K562 (cell line): ENCODE data around the gene EIF1B. TPM values are rescaled to one million over a fixed set of nuclear protein-coding genes. Genes with fewer than 3 reads are reported as not detected.

Source experiments
- BACH1 ChIP-seq: fragments of 200-800 bp; sonication (Bioruptor generic); IDR thresholded peaks from 2 replicates; pipeline ENCODE4 v1.6.1; 2016; ENCODE audit warnings: missing genetic modification characterization, missing compliant biosample characterization
- CBFA2T3 ChIP-seq: fragments of 450-650 bp; IDR thresholded peaks from 2 replicates; pipeline ENCODE4 v1.6.1; 2017
- HNRNPK ChIP-seq: fragments of 200-400 bp; formaldehyde crosslinking; IDR thresholded peaks from one replicate; pipeline ENCODE4 v1.6.1; 2018; ENCODE audit warnings: mild to moderate bottlenecking, low read depth, low read length; ENCODE audit not compliant: poor library complexity, severe bottlenecking
- KLF6 ChIP-seq: fragments of 250-450 bp; sonication (Bioruptor Pico); IDR thresholded peaks from 2 replicates; pipeline ENCODE4 v1.4.0; 2020; ENCODE audit warnings: mild to moderate bottlenecking, moderate library complexity, borderline replicate concordance
- SMAD1 ChIP-seq: fragments of 150-350 bp; IDR thresholded peaks from 2 replicates; pipeline ENCODE4 v1.6.1; 2014; ENCODE audit warnings: low read length, low read depth; ENCODE audit not compliant: partially characterized antibody
- ZNF592 ChIP-seq: fragments of 450-650 bp; IDR thresholded peaks from 2 replicates; pipeline ENCODE4 v1.6.1; 2017; ENCODE audit warnings: antibody characterized with exemption, mild to moderate bottlenecking
- polyA plus RNA-seq, 8 experiments: library from polyadenylated mRNA; depleted of rRNA in 4 of 8; stranded (reverse) in 5 of 8; unstranded in 3 of 8; fragments of >200 nt; fragmentation: Nextera tagmentation in 2 of 8; fragmentation: Illumina TruSeq in 1 of 8; extraction: Ambion mirVana in 2 of 8; extraction: Trizol in 1 of 8; gene quantifications; 2 replicates each; pipeline versions ENCODE4 v1.2.1 to v1.2.3, GENCODE V29; 2011 to 2014; ENCODE audit warnings: inconsistent platforms in 1 of 8, missing spikeins in 1 of 8
- total RNA-seq, 7 experiments: library from RNA; depleted of rRNA in 6 of 7; stranded (reverse); fragments of >200 nt in 6 of 7; fragmentation: Illumina TruSeq in 2 of 7; extraction: Trizol in 2 of 7; gene quantifications; 2 replicates each; pipeline versions ENCODE4 v1.2.1 to v1.2.3, GENCODE V29; 2011 to 2021; ENCODE audit warnings: low replicate concordance in 1 of 7
- TF ChIP-seq, protein P1 (sequence below), 2 experiments: fragments of 450-650 bp; formaldehyde crosslinking in 1 of 2; IDR thresholded peaks; 2 replicates each; pipeline versions ENCODE4 v1.4.0 to v1.6.1; 2014 to 2020; ENCODE audit warnings: mild to moderate bottlenecking in 2 of 2, borderline replicate concordance in 1 of 2, low read depth in 1 of 2
- TF ChIP-seq, protein P2 (sequence below), 2 experiments: fragments of 450-650 bp in 1 of 2; IDR thresholded peaks; 2 replicates each; pipeline ENCODE4 v1.6.1; 2011 to 2017; ENCODE audit warnings: low read depth in 2 of 2, antibody characterized with exemption in 1 of 2, borderline replicate concordance in 1 of 2, low read length in 1 of 2, mild to moderate bottlenecking in 1 of 2, mixed read lengths in 1 of 2; ENCODE audit not compliant: control insufficient read depth in 1 of 2
- TF ChIP-seq, protein P3 (sequence below): fragments of 450-650 bp; formaldehyde crosslinking; IDR thresholded peaks from 2 replicates; pipeline ENCODE4 v1.4.0; 2022; ENCODE audit warnings: mild to moderate bottlenecking, moderate library complexity

Gene EIF1B
- total and polyA plus RNA-seq, 9 of the 15 experiments (the other 6 are each of a cell fraction or from before 2014, with no cell fraction given), result 18.1 to 184 (median 78.9) TPM

DNA sequence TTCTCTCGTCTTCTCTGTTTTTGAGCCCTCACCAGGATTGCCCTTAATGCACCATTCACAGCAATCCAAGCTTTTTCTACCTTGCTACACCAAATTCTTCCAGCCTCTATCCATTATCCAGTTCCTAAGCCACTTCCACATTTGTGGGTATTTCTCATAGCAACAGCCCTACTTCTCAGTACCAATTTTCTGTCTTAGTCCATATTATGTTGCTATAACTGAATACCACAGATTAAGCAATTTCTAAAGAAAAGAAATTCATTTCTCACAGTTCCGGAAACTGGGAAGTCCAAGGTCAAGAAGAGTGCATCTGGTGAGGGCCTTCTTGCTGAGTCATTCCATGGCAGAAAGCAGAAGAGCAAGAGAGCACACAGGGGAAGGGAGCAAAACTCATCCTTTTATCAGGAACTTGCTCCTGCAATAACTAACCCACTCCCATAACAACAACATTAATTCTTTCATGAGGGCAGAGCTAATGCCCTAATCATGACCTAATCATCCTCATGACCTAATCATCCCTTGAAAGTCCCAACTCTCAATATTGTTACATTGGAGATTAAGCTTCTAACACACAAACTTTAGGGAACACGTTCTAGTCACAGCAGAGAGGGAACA lies 9.7 kb upstream of the EIF1B start (continued):
- peak; percentile 98 for TF ChIP-seq BACH1 (tag)
- TF ChIP-seq, protein P1, sequence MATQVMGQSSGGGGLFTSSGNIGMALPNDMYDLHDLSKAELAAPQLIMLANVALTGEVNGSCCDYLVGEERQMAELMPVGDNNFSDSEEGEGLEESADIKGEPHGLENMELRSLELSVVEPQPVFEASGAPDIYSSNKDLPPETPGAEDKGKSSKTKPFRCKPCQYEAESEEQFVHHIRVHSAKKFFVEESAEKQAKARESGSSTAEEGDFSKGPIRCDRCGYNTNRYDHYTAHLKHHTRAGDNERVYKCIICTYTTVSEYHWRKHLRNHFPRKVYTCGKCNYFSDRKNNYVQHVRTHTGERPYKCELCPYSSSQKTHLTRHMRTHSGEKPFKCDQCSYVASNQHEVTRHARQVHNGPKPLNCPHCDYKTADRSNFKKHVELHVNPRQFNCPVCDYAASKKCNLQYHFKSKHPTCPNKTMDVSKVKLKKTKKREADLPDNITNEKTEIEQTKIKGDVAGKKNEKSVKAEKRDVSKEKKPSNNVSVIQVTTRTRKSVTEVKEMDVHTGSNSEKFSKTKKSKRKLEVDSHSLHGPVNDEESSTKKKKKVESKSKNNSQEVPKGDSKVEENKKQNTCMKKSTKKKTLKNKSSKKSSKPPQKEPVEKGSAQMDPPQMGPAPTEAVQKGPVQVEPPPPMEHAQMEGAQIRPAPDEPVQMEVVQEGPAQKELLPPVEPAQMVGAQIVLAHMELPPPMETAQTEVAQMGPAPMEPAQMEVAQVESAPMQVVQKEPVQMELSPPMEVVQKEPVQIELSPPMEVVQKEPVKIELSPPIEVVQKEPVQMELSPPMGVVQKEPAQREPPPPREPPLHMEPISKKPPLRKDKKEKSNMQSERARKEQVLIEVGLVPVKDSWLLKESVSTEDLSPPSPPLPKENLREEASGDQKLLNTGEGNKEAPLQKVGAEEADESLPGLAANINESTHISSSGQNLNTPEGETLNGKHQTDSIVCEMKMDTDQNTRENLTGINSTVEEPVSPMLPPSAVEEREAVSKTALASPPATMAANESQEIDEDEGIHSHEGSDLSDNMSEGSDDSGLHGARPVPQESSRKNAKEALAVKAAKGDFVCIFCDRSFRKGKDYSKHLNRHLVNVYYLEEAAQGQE (IDR thresholded peaks at IDR 0.05; ENCODE audit: borderline replicate concordance), result no peak
- TF ChIP-seq, protein P1 (CRISPR knock-in tag; IDR thresholded peaks at IDR 0.05; ENCODE audit: low read depth), result peak; percentile 10; the same call in 1 of the 2 replicates
- TF ChIP-seq HNRNPK, result no peak
- peak; percentile 43 for TF ChIP-seq CBFA2T3
- TF ChIP-seq KLF6 (CRISPR knock-in tag), result peak; percentile 31; the same call in 1 of the 2 replicates
- TF ChIP-seq, protein P2, sequence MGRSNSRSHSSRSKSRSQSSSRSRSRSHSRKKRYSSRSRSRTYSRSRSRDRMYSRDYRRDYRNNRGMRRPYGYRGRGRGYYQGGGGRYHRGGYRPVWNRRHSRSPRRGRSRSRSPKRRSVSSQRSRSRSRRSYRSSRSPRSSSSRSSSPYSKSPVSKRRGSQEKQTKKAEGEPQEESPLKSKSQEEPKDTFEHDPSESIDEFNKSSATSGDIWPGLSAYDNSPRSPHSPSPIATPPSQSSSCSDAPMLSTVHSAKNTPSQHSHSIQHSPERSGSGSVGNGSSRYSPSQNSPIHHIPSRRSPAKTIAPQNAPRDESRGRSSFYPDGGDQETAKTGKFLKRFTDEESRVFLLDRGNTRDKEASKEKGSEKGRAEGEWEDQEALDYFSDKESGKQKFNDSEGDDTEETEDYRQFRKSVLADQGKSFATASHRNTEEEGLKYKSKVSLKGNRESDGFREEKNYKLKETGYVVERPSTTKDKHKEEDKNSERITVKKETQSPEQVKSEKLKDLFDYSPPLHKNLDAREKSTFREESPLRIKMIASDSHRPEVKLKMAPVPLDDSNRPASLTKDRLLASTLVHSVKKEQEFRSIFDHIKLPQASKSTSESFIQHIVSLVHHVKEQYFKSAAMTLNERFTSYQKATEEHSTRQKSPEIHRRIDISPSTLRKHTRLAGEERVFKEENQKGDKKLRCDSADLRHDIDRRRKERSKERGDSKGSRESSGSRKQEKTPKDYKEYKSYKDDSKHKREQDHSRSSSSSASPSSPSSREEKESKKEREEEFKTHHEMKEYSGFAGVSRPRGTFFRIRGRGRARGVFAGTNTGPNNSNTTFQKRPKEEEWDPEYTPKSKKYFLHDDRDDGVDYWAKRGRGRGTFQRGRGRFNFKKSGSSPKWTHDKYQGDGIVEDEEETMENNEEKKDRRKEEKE (IDR thresholded peaks at IDR 0.05; ENCODE audit: borderline replicate concordance in 1 of 2, control insufficient read depth in 1 of 2, low read depth in 2 of 2, low read length in 1 of 2), result no peak
- TF ChIP-seq, protein P3, sequence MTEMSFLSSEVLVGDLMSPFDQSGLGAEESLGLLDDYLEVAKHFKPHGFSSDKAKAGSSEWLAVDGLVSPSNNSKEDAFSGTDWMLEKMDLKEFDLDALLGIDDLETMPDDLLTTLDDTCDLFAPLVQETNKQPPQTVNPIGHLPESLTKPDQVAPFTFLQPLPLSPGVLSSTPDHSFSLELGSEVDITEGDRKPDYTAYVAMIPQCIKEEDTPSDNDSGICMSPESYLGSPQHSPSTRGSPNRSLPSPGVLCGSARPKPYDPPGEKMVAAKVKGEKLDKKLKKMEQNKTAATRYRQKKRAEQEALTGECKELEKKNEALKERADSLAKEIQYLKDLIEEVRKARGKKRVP (CRISPR knock-in tag), result peak; percentile 55
- TF ChIP-seq SMAD1, result no peak
- peak; percentile 98 for TF ChIP-seq ZNF592
